Activated T-helper 17 cell treated with anti-CD3 and anti-CD28 coated beads, Interleukin-2, amount 50 U/mL, for 72 hours (primary cell): ENCODE data around the gene ZBTB18. TPM values are rescaled to one million over a fixed set of nuclear protein-coding genes. Genes with fewer than 3 reads are reported as not detected.
"Not testable (repeated sequence)": the region's sequence is repeated elsewhere in the genome, so short reads cannot be mapped to it uniquely, and the experiment has no call there.

Experiments
- ATAC-seq: fragments of 150-1000 bp; cut with Tn5 transposase; replicated peaks from 2 replicates; pipeline ENCODE4 v1.10.0; 2021; ENCODE audit warnings: mild to moderate bottlenecking, moderate library complexity
- H3K27ac Mint-ChIP-seq: one replicate; pipeline ENCODE4 v1.8.0; 2022; ENCODE audit warnings: mixed read lengths
- H3K27me3 Mint-ChIP-seq: one replicate; pipeline ENCODE4 v1.8.0; 2022; ENCODE audit warnings: mixed read lengths
- H3K36me3 Mint-ChIP-seq: one replicate; pipeline ENCODE4 v1.8.0; 2022; ENCODE audit warnings: low read depth, mild to moderate bottlenecking, mixed read lengths
- H3K4me1 Mint-ChIP-seq: one replicate; pipeline ENCODE4 v1.8.0; 2022; ENCODE audit warnings: mixed read lengths
- H3K4me3 Mint-ChIP-seq: one replicate; pipeline ENCODE4 v1.8.0; 2022; ENCODE audit warnings: mild to moderate bottlenecking, mixed read lengths
- H3K9me3 Mint-ChIP-seq: one replicate; pipeline ENCODE4 v1.8.0; 2022; ENCODE audit warnings: mixed read lengths
- total RNA-seq, 2 donors: library from RNA; stranded (reverse); gene quantifications; one replicate each; pipeline ENCODE4 v1.2.3, GENCODE V29; 2022

The ZBTB18 gene
- 1 to 10 TPM; 5.1 to 6.5 TPM for total RNA-seq

DNA sequence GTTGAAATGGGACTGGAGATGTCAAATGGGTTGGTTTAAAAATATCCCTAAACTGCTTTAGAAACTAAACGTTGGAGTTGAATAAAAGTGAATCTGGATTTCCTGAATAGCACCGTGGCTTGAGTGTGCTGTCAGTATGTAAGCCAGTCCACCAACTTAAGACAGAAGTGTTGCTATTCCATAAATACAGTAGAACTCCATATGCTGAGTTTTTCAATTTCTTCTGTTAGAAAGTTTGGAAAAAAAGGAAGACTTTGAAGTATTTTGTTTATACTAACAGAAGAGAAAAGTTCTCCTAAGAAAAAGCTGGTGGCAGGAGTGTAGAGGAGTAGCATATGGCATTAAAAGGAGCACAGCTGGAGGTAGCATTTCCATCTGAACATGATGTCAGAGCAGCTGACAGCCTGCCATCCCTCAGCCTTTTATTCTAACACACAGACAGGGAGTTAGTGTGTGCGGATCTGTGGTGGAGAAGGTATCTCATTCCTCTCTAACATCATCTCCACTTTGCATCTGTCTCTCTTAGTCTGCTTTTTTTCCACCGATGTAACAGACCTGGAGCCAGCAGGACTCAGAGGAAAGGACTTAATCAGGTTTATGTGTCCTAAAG is at the start of gene ZBTB18:
TSS of gene ZBTB18 (plus strand) at position 449 of the 610 bp plus-strand sequence. CDS start at position 598, 149 bp downstream.
- no peaks in the 10 kb centered on the region for H3K9me3 Mint-ChIP-seq
- H3K27ac Mint-ChIP-seq: peak within 1 kb of the TSS; percentile 89
- H3K4me3 Mint-ChIP-seq: peak within 1 kb of the TSS; percentile 92

DNA sequence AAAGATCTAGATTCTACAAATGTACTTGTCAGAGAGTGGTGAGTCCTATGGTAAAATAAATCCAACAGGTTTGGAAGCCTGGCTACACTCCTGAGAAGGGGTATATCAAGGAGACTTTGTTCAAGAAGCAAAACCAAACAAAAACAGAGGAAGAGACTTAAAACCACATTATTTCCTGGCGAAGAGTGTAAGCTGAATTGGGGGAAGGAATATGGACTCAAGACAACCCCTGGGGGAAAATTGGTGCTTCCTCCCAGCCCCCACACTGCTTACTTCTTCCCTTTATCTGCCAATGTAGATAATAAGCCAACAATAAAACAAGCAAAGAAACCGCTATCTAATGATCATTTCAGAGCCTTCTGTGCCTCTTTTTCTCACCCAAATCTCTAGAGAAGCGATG is 48.4 kb upstream of the ZBTB18 start:
- H3K36me3 Mint-ChIP-seq: no peaks in the 10 kb centered on the region
- no peaks in the 10 kb centered on the region for H3K9me3 Mint-ChIP-seq
- ATAC-seq: no peak
- H3K4me3 Mint-ChIP-seq: no peak overlapping the region
- H3K27me3 Mint-ChIP-seq: peaks cover 3% of the 10 kb centered on the region
- peaks cover 13% of the 10 kb centered on the region for H3K4me1 Mint-ChIP-seq
- H3K27ac Mint-ChIP-seq: peak overlapping the region; percentile 55

More for the DNA sequence above, at the start of gene ZBTB18:
- Mint-ChIP-seq H3K27me3 (no peaks in the 10 kb centered on the region), H3K4me1 (peaks cover 17% of the 10 kb centered on the region), H3K36me3 (peaks cover 6% of the 10 kb centered on the region)
- ATAC-seq: no peak

DNA sequence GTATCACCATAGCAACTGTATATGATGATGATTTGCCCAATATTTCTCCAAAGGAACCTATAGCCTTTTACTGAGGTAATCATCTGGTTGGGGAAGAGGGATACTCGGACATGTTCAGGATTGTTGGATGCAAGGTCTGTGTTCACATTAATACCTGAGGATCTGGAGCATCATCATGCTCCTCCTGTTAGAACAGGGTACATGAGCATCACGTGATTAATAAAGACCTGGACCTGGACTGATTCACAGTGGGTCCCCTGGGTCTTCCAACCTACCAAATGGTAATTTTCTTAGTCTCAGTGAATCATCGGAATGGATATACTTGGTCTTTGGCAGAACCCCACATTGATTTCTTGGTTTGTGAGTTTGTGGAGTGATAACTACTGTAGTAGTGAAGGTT is 45.6 kb upstream of the ZBTB18 start:
- H3K4me3 Mint-ChIP-seq: no peak overlapping the region

DNA sequence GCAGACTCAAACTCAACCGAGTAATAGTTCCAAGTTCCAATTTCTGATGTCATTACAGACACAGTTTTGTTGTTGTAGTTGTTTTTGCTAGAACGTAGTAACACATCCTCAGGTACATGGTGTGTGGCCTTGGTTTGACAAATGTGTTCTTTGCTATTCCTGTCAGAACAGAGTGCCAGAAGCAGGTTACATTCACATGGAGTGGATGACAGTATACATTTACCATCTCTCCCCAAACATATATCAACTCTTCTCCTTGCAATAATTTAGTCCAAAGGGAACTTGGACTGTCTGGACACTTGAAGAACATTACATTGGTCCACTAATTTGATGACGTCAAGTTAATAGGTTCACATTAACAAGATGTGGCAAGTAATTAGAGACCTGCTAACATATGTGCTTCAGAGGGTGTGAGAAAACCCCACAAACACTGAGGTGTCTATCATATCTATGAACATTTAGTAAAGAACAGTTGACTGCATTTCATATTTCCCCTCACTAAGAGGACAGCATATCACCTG is 44.6 kb upstream of the ZBTB18 start:
- no peaks in the 10 kb centered on the region for H3K9me3 Mint-ChIP-seq
- H3K4me1 Mint-ChIP-seq: peaks cover 13% of the 10 kb centered on the region
- no peak overlapping the region for H3K27ac Mint-ChIP-seq
- no peaks in the 10 kb centered on the region for H3K36me3 Mint-ChIP-seq
- H3K27me3 Mint-ChIP-seq: no peaks in the 10 kb centered on the region
- ATAC-seq: no peak
- no peak overlapping the region for H3K4me3 Mint-ChIP-seq

More for the DNA sequence above, 45.6 kb upstream of the ZBTB18 start:
- no peaks in the 10 kb centered on the region for H3K27me3 Mint-ChIP-seq
- ATAC-seq: no peak
- no peaks in the 10 kb centered on the region for H3K9me3 Mint-ChIP-seq
- H3K36me3 Mint-ChIP-seq: no peaks in the 10 kb centered on the region
- no peak overlapping the region for H3K27ac Mint-ChIP-seq
- peaks cover 13% of the 10 kb centered on the region for H3K4me1 Mint-ChIP-seq

DNA sequence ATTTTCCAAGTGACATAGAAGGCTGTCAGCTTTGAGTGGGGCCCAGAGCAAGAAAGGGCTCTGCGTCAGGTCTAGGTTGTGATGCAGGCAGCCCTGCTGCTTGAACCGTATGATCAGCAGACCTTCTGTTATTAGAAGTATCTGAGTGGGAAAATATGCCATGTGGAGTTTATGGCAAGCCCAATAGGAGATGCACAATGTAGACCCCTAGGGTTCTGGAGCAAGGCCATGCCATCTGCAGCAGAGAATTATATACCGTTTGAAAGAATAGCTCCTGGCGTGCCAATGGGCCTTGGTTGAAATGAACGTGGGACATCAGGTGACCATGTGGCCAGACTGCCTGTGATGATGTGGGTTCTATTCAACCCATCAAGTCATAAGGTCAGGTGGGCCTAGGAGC is 44.1 kb upstream of the ZBTB18 start:
- H3K27me3 Mint-ChIP-seq: peaks cover under 1% of the 10 kb centered on the region
- H3K4me3 Mint-ChIP-seq: no peak overlapping the region
- ATAC-seq: no peak
- no peaks in the 10 kb centered on the region for H3K9me3 Mint-ChIP-seq
- no peaks in the 10 kb centered on the region for H3K36me3 Mint-ChIP-seq
- H3K27ac Mint-ChIP-seq: no peak overlapping the region
- H3K4me1 Mint-ChIP-seq: peaks cover 13% of the 10 kb centered on the region

DNA sequence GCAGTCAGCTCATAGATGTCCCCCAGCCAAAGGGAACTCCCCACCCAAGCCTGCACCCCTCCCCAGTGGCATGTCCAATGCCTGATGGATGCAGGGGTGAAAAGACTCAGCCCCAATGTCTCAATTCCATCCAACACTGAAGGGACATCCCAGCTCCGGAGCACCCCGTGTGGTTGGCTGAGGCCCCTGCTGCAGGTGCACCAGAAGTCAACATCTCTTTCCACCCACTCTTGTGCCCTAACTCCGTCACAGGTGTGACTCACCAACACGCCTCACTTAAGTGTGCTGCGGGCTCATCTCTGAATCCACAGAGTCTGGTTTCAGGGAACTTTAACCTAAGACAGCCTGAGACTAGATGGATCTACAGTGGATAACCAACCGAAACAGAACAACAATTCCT is 40.9 kb upstream of the ZBTB18 start:
- H3K36me3 Mint-ChIP-seq: no peaks in the 10 kb centered on the region
- no peaks in the 10 kb centered on the region for H3K4me1 Mint-ChIP-seq
- H3K27ac Mint-ChIP-seq: no peak overlapping the region
- H3K9me3 Mint-ChIP-seq: no peaks in the 10 kb centered on the region
- H3K4me3 Mint-ChIP-seq: no peak overlapping the region
- ATAC-seq: peak; percentile 98
- H3K27me3 Mint-ChIP-seq: peaks cover 6% of the 10 kb centered on the region

DNA sequence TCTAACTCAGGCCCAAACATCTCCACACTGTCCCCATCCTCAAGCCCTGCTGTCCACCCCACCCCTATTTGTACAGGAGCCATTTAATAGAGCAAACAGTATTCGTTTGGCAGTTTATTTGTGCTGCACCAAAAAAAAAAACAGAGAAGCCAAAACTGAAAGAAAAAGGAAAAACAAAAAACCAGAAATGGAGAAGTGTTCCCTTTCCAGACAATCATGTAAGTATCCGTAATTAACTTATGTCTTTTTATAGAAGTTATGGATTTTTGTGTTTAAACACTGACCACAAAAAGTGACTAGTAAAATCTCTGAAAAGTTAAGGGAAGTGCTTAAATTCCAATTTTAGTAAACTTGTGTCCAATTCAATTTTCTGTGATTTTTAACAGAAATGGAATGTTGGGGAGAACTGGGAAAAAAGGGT is 40.4 kb upstream of the ZBTB18 start:
- Mint-ChIP-seq H3K36me3 (no peaks in the 10 kb centered on the region), H3K27ac (no peak overlapping the region), H3K4me3 (no peak overlapping the region), H3K4me1 (no peaks in the 10 kb centered on the region), H3K9me3 (no peaks in the 10 kb centered on the region), H3K27me3 (peaks cover 6% of the 10 kb centered on the region)
- no peak for ATAC-seq

DNA sequence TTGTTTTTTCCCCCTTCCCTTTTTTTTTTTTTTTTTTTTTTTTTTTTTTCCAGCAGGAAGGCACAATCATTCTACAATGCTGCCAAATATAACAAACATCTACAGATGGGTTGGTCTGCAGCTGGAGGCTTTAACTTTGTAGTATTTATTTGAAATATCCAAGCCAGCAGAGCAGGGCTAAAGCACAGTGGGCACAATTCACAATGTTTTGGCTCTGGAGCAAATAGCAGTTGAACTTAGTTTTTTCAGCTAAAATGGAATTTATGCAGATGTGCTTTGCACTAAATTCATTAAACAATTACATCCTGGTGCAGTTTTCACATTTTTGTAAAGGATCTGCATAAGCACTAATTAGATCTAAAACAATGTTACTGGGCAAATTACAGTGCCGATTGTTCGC is 39.8 kb upstream of the ZBTB18 start:
- Mint-ChIP-seq H3K27ac (no peak overlapping the region), H3K4me3 (no peak overlapping the region), H3K36me3 (no peaks in the 10 kb centered on the region), H3K4me1 (no peaks in the 10 kb centered on the region), H3K27me3 (peaks cover 6% of the 10 kb centered on the region), H3K9me3 (no peaks in the 10 kb centered on the region)
- ATAC-seq: no peak

DNA sequence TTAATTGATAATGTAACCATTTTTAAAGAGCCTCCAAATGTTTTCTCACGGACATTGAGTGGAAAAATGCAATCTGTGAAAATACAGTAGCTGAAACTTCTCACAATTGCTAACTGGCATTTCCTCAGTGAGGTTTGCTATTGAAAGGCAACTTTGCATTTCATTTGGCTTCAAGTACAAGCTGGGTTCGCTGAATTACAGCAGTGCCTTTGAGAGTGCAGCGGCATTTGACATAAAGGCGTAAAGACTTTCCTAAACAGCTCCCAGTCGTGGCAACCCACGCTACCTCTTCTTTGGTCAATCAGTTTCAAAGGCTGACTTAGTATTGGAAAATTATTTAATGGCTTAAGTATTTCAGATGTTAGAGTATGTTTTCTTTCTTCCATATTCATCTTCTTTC is 39.3 kb upstream of the ZBTB18 start:
- Mint-ChIP-seq H3K27ac (no peak overlapping the region), H3K4me1 (no peaks in the 10 kb centered on the region), H3K36me3 (no peaks in the 10 kb centered on the region), H3K9me3 (no peaks in the 10 kb centered on the region), H3K4me3 (no peak overlapping the region), H3K27me3 (peaks cover 6% of the 10 kb centered on the region)
- no peak for ATAC-seq

DNA sequence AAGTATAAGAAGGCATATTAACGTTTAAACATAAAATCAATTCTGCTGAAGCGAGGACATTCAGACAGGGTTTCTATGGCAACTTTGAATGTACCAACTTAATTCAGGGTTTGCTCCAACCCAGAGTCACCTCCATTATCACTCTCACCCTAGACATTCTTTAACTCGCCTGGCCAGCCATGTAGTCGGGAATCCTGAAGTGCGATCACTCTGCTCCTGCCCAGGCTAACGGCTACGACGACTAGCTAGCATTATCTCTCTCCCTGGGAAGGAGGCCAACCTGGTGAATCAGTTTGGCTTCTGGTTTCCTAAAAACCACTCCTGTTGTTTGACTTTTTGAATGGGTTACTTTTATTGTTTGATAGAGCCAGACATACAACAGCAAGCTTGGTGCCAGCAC is 38.9 kb upstream of the ZBTB18 start:
- Mint-ChIP-seq H3K9me3 (no peaks in the 10 kb centered on the region), H3K27ac (no peak overlapping the region), H3K4me3 (no peak overlapping the region), H3K27me3 (peaks cover 9% of the 10 kb centered on the region), H3K4me1 (no peaks in the 10 kb centered on the region), H3K36me3 (no peaks in the 10 kb centered on the region)
- ATAC-seq: no peak

DNA sequence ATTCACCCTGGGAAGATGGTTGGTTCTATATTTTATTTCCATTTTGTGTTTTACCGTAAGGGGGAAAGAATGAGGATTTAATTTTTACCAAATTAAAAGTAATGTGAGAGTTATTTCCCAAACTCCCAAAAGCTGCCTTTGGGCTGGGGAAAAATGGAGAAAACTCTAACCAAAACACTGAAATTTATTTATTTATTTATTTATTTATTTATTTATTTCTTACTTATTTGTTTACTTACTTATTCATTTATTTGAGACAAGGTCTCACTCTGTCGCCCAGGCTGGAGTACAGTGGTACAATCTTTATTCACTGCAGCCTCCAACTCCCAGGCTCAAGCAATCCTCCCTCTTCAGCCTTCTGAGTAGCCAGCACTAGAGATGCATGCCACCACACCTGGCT is 38.0 kb upstream of the ZBTB18 start:
- Mint-ChIP-seq H3K4me3 (no peak overlapping the region), H3K4me1 (no peaks in the 10 kb centered on the region), H3K9me3 (no peaks in the 10 kb centered on the region), H3K27ac (no peak overlapping the region), H3K27me3 (peaks cover 10% of the 10 kb centered on the region), H3K36me3 (no peaks in the 10 kb centered on the region)
- no peak for ATAC-seq

DNA sequence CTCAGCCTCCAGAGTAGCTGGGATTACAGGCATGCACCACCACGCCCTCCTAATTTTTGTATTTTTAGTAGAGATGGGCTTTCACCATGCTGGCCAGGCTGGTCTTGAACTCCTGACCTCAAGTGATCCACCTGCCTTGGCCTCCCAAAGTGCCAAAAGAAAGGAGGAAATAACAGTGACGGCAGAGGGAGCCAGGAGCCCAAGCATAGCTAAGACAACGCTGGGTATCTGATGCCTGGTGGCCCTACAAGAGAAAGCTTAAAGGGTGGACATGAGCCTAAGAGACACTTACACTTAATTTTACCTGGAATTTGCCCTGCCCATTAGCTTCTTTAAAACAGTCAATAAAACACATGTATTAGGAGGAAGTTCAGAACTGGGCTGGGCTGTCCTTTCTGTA is 36.2 kb upstream of the ZBTB18 start:
- ATAC-seq, H3K27ac Mint-ChIP-seq, H3K36me3 Mint-ChIP-seq, H3K9me3 Mint-ChIP-seq, H3K4me1 Mint-ChIP-seq, H3K4me3 Mint-ChIP-seq: not testable (repeated sequence)
- H3K27me3 Mint-ChIP-seq: peaks cover 15% of the 10 kb centered on the region

DNA sequence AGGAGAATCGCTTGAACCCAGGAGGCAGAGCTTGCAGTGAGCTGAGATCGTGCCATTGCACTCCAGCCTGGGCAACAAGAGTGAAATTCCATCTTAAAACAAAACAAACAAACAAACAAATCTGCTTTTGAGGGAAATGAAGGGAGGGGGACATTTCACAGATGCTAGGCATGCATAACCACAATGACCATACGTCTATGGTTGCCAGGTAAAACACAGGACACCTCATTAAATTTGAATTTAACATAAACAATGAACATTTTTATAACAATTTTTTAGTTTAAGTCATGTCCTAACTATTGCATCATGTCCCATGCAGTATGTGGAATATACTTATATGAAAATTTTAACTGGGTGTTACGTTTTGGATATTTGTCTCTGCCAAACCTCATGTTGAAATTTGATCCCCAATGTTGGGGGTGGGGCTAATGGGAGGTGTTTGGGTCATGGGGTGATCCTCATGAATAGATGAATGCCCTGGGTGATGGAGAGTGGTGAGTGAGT is 31.0 kb upstream of the ZBTB18 start:
- H3K9me3 Mint-ChIP-seq: no peaks in the 10 kb centered on the region

DNA sequence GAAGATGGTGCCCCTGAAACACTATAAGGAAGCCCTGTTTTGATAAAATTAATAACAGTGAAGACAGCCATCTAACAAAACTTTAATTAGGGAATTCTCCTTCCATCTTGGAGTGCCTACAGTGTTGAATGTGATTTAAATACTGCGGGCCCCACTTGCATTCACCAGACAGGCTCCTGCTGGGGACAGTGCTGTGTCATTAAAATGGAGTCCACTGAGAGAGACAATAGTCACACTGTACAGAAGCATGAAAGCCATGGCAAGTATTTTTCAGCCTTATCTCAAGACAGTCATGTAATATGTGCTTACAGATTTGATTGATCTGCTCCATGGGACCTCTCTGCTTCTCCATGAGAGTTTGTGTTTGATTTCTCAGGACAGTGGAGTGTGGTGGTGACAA is 29.7 kb upstream of the ZBTB18 start:
- Mint-ChIP-seq H3K9me3 (no peaks in the 10 kb centered on the region), H3K4me3 (no peak overlapping the region), H3K27ac (no peak overlapping the region), H3K27me3 (peaks cover 12% of the 10 kb centered on the region), H3K36me3 (no peaks in the 10 kb centered on the region), H3K4me1 (no peaks in the 10 kb centered on the region)
- no peak for ATAC-seq

More for the DNA sequence above, 31.0 kb upstream of the ZBTB18 start:
- H3K4me3 Mint-ChIP-seq: no peak overlapping the region
- no peaks in the 10 kb centered on the region for H3K36me3 Mint-ChIP-seq
- no peak overlapping the region for H3K27ac Mint-ChIP-seq
- peaks cover 12% of the 10 kb centered on the region for H3K27me3 Mint-ChIP-seq
- no peaks in the 10 kb centered on the region for H3K4me1 Mint-ChIP-seq
- ATAC-seq: no peak

DNA sequence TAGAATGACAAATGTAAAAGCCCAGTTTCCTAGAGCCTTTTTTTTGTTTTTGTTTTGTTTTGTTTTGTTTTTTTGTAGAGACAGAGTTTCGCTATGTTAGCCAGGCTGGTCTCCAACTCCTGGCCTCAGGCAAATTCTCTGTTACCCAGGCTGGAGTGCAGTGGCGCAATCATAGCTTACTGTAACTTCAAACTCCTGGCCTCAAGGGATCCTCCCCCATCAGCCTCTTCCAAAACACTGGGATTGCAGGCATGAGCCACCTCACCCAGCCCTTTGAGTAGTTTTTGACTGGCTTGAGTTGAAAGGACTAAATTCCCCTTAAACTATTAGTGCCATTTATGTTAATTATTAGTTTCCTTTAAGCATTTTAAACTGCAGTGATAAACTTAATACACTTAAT is 28.8 kb upstream of the ZBTB18 start:
- Mint-ChIP-seq H3K9me3 (no peaks in the 10 kb centered on the region), H3K4me1 (no peaks in the 10 kb centered on the region), H3K36me3 (no peaks in the 10 kb centered on the region), H3K4me3 (no peak overlapping the region), H3K27me3 (peaks cover 8% of the 10 kb centered on the region), H3K27ac (no peak overlapping the region)
- no peak for ATAC-seq
